IMR-90 (cell line): ENCODE data around the gene TP53I11.

Source experiments
- CEBPB ChIP-seq: IDR thresholded peaks from 2 replicates; pipeline ENCODE4 v1.6.1; 2012; ENCODE audit warnings: low read depth, low read length, improper control_type of control experiment
- FOS ChIP-seq: fragments of 150-350 bp; IDR thresholded peaks from 2 replicates; pipeline ENCODE4 v1.6.1; 2016; ENCODE audit warnings: low read depth, low read length
- MAFK ChIP-seq: IDR thresholded peaks from 2 replicates; pipeline ENCODE4 v1.6.1; 2012; ENCODE audit warnings: low read depth, low read length, improper control_type of control experiment
- MAZ ChIP-seq: IDR thresholded peaks from 2 replicates; pipeline ENCODE4 v1.6.1; 2012; ENCODE audit warnings: low read depth, mild to moderate bottlenecking, low read length, improper control_type of control experiment, moderate library complexity, borderline replicate concordance
- POLR2A ChIP-seq: IDR thresholded peaks from 2 replicates; pipeline ENCODE4 v1.6.1; 2012; ENCODE audit warnings: mild to moderate bottlenecking, low read depth, low read length
- RAD21 ChIP-seq: IDR thresholded peaks from 2 replicates; pipeline ENCODE4 v1.6.1; 2012; ENCODE audit warnings: low read length, improper control_type of control experiment
- RCOR1 ChIP-seq: IDR thresholded peaks from 2 replicates; pipeline ENCODE4 v1.6.1; 2012; ENCODE audit warnings: mild to moderate bottlenecking, low read length, improper control_type of control experiment; ENCODE audit not compliant: insufficient replicate concordance
- SMC3 ChIP-seq: fragments of 150-350 bp; IDR thresholded peaks from 2 replicates; pipeline ENCODE4 v1.6.1; 2016; ENCODE audit warnings: low read depth, mild to moderate bottlenecking, antibody characterized with exemption, low read length, moderate library complexity
- TF ChIP-seq, protein P1 (sequence below): conservative IDR thresholded peaks from 2 replicates; pipeline ENCODE4 v1.5.1; 2012; ENCODE audit warnings: mild to moderate bottlenecking, low read depth, low read length, improper control_type of control experiment
- TF ChIP-seq, protein P2 (sequence below): fragments of 150-350 bp; IDR thresholded peaks from 2 replicates; pipeline ENCODE4 v1.6.1; 2017; ENCODE audit warnings: mild to moderate bottlenecking, antibody characterized with exemption, low read length, low read depth
- TF ChIP-seq, protein P3 (sequence below): fragments of 150-350 bp; IDR thresholded peaks from 2 replicates; pipeline ENCODE4 v1.6.1; 2016; ENCODE audit warnings: low read depth, mild to moderate bottlenecking, low read length, moderate library complexity, borderline replicate concordance

DNA sequence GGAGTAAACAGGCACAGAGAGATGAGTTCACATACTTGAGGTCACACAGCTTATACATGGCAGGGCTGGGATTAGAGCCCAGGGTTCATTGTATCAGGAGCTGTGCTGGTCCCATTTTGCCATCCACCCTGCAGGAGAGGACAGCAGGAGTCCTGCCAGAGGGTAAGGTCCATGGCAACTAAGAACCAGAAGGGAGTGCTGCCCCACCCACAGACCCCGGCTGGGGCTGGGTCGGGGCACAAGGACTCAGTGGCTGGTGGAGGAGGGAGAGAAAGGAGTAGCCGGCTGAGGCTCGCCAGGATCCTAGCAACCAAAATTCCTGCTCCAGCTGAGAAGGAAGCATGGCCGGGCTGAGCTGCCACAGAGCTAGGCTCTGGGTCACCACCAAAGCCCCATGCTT, 25.9 kb upstream of the TP53I11 start:
- TF ChIP-seq, protein P1, sequence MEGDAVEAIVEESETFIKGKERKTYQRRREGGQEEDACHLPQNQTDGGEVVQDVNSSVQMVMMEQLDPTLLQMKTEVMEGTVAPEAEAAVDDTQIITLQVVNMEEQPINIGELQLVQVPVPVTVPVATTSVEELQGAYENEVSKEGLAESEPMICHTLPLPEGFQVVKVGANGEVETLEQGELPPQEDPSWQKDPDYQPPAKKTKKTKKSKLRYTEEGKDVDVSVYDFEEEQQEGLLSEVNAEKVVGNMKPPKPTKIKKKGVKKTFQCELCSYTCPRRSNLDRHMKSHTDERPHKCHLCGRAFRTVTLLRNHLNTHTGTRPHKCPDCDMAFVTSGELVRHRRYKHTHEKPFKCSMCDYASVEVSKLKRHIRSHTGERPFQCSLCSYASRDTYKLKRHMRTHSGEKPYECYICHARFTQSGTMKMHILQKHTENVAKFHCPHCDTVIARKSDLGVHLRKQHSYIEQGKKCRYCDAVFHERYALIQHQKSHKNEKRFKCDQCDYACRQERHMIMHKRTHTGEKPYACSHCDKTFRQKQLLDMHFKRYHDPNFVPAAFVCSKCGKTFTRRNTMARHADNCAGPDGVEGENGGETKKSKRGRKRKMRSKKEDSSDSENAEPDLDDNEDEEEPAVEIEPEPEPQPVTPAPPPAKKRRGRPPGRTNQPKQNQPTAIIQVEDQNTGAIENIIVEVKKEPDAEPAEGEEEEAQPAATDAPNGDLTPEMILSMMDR: no peak
- TF ChIP-seq RAD21: no peak
- no peak for TF ChIP-seq POLR2A
- no peak for TF ChIP-seq MAZ
- TF ChIP-seq, protein P2, sequence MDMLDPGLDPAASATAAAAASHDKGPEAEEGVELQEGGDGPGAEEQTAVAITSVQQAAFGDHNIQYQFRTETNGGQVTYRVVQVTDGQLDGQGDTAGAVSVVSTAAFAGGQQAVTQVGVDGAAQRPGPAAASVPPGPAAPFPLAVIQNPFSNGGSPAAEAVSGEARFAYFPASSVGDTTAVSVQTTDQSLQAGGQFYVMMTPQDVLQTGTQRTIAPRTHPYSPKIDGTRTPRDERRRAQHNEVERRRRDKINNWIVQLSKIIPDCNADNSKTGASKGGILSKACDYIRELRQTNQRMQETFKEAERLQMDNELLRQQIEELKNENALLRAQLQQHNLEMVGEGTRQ: no peak
- TF ChIP-seq CEBPB: no peak
- TF ChIP-seq FOS: no peak
- TF ChIP-seq, protein P3, sequence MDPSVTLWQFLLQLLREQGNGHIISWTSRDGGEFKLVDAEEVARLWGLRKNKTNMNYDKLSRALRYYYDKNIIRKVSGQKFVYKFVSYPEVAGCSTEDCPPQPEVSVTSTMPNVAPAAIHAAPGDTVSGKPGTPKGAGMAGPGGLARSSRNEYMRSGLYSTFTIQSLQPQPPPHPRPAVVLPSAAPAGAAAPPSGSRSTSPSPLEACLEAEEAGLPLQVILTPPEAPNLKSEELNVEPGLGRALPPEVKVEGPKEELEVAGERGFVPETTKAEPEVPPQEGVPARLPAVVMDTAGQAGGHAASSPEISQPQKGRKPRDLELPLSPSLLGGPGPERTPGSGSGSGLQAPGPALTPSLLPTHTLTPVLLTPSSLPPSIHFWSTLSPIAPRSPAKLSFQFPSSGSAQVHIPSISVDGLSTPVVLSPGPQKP: no peak
- no peak for TF ChIP-seq MAFK
- TF ChIP-seq RCOR1: no peak
- TF ChIP-seq SMC3: no peak
